HL-60 (cell line): Measurements from ENCODE around the gene SLC44A5.

Experiments used
- DNase-seq, 2 experiments: peaks; one replicate each; pipeline ENCODE4 v3.0.0-alpha.2; 2010 to 2020; ENCODE audit warnings: low read depth in 1 of 2, low spot score in 1 of 2
- H3K27ac ChIP-seq: fragments of 250-450 bp; sonication (Bioruptor Pico); replicated peaks from 2 replicates; pipeline ENCODE4 v1.5.1; 2020; ENCODE audit warnings: mild to moderate bottlenecking, moderate library complexity
- H3K27me3 ChIP-seq: fragments of 250-450 bp; sonication (Bioruptor Pico); 2 replicates; pipeline ENCODE4 v1.5.1; 2021; ENCODE audit warnings: mild to moderate bottlenecking, moderate library complexity; ENCODE audit not compliant: insufficient read depth, poor library complexity, severe bottlenecking
- H3K4me3 ChIP-seq: replicated peaks from 2 replicates; pipeline ENCODE4 v1.5.1; 2011; ENCODE audit warnings: mild to moderate bottlenecking, control low read depth, low read length; ENCODE audit not compliant: insufficient read depth
- GABPA ChIP-seq: IDR thresholded peaks from 2 replicates; pipeline ENCODE4 v1.6.1; 2012; ENCODE audit warnings: low read depth
- POLR2AphosphoS5 ChIP-seq: IDR thresholded peaks from 2 replicates; pipeline ENCODE4 v1.6.1; 2012; ENCODE audit warnings: low read depth
- SPI1 ChIP-seq: IDR thresholded peaks from 2 replicates; pipeline ENCODE4 v1.6.1; 2012; ENCODE audit warnings: low read depth, mild to moderate bottlenecking, borderline replicate concordance
- TF ChIP-seq, protein P1 (sequence below): IDR thresholded peaks from 2 replicates; pipeline ENCODE4 v1.6.1; 2012; ENCODE audit warnings: low read depth; ENCODE audit not compliant: insufficient replicate concordance
- TF ChIP-seq, protein P2 (sequence below): IDR thresholded peaks from one replicate; pipeline ENCODE4 v1.5.1; 2011; ENCODE audit warnings: low read length, control low read depth, inconsistent platforms; ENCODE audit not compliant: insufficient read depth

The SLC44A5 gene

GRCh38 chr1:75214017-75214416, 396.9 kb downstream of the SLC44A5 start:
- no peak overlapping the region for H3K4me3 ChIP-seq
- TF ChIP-seq, protein P1, sequence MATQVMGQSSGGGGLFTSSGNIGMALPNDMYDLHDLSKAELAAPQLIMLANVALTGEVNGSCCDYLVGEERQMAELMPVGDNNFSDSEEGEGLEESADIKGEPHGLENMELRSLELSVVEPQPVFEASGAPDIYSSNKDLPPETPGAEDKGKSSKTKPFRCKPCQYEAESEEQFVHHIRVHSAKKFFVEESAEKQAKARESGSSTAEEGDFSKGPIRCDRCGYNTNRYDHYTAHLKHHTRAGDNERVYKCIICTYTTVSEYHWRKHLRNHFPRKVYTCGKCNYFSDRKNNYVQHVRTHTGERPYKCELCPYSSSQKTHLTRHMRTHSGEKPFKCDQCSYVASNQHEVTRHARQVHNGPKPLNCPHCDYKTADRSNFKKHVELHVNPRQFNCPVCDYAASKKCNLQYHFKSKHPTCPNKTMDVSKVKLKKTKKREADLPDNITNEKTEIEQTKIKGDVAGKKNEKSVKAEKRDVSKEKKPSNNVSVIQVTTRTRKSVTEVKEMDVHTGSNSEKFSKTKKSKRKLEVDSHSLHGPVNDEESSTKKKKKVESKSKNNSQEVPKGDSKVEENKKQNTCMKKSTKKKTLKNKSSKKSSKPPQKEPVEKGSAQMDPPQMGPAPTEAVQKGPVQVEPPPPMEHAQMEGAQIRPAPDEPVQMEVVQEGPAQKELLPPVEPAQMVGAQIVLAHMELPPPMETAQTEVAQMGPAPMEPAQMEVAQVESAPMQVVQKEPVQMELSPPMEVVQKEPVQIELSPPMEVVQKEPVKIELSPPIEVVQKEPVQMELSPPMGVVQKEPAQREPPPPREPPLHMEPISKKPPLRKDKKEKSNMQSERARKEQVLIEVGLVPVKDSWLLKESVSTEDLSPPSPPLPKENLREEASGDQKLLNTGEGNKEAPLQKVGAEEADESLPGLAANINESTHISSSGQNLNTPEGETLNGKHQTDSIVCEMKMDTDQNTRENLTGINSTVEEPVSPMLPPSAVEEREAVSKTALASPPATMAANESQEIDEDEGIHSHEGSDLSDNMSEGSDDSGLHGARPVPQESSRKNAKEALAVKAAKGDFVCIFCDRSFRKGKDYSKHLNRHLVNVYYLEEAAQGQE = no peak
- TF ChIP-seq, protein P2, sequence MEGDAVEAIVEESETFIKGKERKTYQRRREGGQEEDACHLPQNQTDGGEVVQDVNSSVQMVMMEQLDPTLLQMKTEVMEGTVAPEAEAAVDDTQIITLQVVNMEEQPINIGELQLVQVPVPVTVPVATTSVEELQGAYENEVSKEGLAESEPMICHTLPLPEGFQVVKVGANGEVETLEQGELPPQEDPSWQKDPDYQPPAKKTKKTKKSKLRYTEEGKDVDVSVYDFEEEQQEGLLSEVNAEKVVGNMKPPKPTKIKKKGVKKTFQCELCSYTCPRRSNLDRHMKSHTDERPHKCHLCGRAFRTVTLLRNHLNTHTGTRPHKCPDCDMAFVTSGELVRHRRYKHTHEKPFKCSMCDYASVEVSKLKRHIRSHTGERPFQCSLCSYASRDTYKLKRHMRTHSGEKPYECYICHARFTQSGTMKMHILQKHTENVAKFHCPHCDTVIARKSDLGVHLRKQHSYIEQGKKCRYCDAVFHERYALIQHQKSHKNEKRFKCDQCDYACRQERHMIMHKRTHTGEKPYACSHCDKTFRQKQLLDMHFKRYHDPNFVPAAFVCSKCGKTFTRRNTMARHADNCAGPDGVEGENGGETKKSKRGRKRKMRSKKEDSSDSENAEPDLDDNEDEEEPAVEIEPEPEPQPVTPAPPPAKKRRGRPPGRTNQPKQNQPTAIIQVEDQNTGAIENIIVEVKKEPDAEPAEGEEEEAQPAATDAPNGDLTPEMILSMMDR = no peak
- TF ChIP-seq GABPA (no peak), SPI1 (no peak), POLR2AphosphoS5 (no peak)
- no peaks in the 10 kb centered on the region for H3K27me3 ChIP-seq
- no peak overlapping the region for H3K27ac ChIP-seq
- DNase-seq = no peak

- Histone ChIP-seq H3K4me3 (no peak overlapping the region), H3K27ac (no peak overlapping the region), H3K27me3 (no peaks in the 10 kb centered on the region)
- TF ChIP-seq SPI1 (no peak), GABPA (no peak), POLR2AphosphoS5 (no peak)
- TF ChIP-seq, protein P2 = no peak
- TF ChIP-seq, protein P1 = no peak
- DNase-seq = no peak
These were observed 399.3 kb downstream of the SLC44A5 start for GRCh38 chr1:75211648-75212047.

DNA sequence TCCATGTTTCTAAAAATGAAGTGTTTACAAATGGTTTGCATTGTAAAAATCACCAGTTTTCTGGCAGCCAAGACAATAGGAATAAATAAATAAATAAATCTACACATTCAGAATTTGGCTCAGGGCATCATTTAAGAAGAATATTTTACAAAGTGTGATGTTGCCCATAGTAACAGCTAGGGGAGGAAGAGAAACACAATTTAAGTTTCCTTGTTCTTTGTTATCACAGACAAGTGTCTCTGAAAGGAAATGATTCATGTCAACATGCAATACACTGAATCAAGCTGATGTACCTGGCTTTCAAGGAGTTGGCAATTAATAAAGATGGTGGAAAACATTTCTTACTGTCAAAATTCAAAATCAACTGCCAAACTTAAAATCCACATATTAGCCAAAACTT, 402.1 kb downstream of the SLC44A5 start:
- H3K27ac ChIP-seq = no peak overlapping the region
- DNase-seq = no peak
- TF ChIP-seq, protein P1 = no peak
- TF ChIP-seq, protein P2 = no peak
- TF ChIP-seq GABPA = no peak
- TF ChIP-seq SPI1 = no peak

More for the DNA sequence above, 402.1 kb downstream of the SLC44A5 start:
- H3K4me3 ChIP-seq = no peak overlapping the region
- H3K27me3 ChIP-seq = no peaks in the 10 kb centered on the region
